Measurements from ENCODE around the gene MADCAM1. TPM values are rescaled to one million over a fixed set of nuclear protein-coding genes. Genes with fewer than 3 reads are reported as not detected.
A peak's percentile ranks its signal among the peaks of the same experiment; 100 is the strongest.

The MADCAM1 gene
- total and polyA plus RNA-seq, 8 donors = 0.52 to 11.7 (median 6.7) TPM; not detected in 1

- Histone ChIP-seq H3K4me3 (no peak overlapping the region), H3K27ac (no peak overlapping the region), H3K4me1 (peaks cover 0 to 5% of the 10 kb centered on the region in 2 donors), H3K9me3 (no peaks in the 10 kb centered on the region), H3K27me3 (peaks cover 0 to 18% of the 10 kb centered on the region in 2 donors), H3K36me3 (no peaks in the 10 kb centered on the region)
- no peak for TF ChIP-seq CTCF (IDR thresholded peaks at IDR 0.05)
- ATAC-seq = no peak
- no peak for DNase-seq
- intact Hi-C loops (cut with DNase I) = no loop called here
Measured at GRCh38 chr19:525857-526419, 29.7 kb downstream of the MADCAM1 start.

GRCh38 chr19:530134-531008, 34.1 kb downstream of the MADCAM1 start:
- Histone ChIP-seq H3K27ac (peak overlapping the region; percentile 92 to 94), H3K9me3 (no peaks in the 10 kb centered on the region), H3K27me3 (peaks cover 0 to 14% of the 10 kb centered on the region in 2 donors), H3K4me1 (peaks cover 14 to 25% of the 10 kb centered on the region in 2 donors), H3K4me3 (peak overlapping the region; percentile 79 to 97), H3K36me3 (peaks cover 0 to 1% of the 10 kb centered on the region in 2 donors)
- intact Hi-C loops (cut with DNase I) = no loop called here
- TF ChIP-seq CTCF (IDR thresholded peaks at IDR 0.05) = no peak
- DNase-seq (peak in 1 of 4 donors; percentile 79), ATAC-seq (no peak)

DNA sequence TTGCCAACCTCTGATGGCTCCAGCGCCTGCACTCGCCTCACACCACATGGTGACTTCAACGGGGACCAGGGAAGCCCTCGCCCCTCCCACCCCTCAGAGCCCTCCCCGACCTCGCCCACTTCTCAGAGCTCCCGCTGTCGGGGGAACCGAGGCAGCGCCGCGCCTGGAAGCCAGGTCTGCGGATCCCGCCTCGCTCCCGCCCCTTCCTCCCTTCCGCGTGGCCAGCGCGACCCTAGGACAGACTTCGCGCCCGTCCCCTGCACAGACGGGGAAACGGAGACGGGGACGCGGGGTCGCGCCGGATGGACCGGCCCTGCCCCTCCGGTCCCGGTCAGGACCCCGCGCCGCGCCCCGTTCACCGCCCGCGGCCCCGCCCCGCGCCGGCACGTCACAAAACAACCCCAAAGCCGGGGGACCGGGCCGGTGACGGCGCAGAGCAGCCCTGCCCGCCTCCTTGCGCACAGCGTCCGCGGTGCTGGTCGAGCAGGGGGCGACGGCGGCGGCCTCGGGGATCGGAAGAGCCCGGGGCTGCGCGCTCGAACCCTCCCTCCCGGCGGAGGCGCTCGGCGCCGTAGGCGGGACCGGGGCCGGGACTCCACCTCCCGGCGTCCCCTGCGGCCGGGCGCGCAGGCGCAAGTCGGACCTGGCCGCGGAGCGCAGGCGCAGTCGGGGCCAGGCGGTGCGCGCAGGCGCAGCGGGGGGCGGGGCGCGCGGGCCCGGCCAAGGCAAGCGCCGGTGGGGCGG, 34.9 kb downstream of the MADCAM1 start:
- no peak for TF ChIP-seq CTCF (IDR thresholded peaks at IDR 0.05)
- Histone ChIP-seq H3K9me3 (no peaks in the 10 kb centered on the region), H3K27ac (peak overlapping the region; percentile 92 to 94), H3K36me3 (peaks cover 0 to 10% of the 10 kb centered on the region in 2 donors), H3K4me3 (peak overlapping the region; percentile 79 to 97), H3K27me3 (peaks cover 0 to 9% of the 10 kb centered on the region in 2 donors), H3K4me1 (peaks cover 15 to 32% of the 10 kb centered on the region in 2 donors)
- intact Hi-C loops (cut with DNase I) = no loop called here
- peak; percentile 74 for ATAC-seq
- peak; percentile 81 to 94 (median 90) for DNase-seq

DNA sequence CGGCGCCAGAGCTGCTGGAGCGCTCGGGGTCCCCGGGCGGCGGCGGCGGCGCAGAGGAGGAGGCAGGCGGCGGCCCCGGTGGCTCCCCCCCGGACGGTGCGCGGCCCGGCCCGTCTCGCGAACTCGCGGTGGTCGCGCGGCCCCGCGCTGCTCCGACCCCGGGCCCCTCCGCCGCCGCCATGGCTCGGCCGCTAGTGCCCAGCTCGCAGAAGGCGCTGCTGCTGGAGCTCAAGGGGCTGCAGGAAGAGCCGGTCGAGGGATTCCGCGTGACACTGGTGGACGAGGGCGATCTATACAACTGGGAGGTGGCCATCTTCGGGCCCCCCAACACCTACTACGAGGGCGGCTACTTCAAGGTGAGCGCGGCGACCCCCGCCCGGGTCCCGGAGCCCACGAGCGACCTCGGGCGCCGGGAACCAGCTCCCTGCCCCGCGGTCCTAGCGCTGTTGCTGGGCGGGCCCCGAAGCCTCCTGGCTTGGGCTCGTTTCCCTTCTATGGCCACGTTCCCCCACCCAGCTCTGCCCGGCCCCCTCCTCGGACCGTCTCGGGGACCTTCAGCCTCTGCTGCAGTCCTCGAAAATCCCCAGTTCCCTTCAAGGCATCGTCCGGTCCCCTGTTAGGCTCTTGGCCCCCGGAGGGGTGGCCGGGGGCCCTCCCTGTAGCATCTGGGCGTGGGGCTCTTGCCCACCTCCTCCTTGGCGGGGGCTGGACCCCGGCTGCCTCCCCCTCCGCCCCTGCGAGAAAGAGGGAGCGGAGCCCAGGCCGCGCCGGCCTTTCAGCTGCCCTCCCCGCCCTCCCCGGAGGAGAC, 35.7 kb downstream of the MADCAM1 start, which contains the start of gene CDC34:
CDC34 (plus strand) TSS at position 8 of the 808 bp plus-strand sequence; CDS start at position 180, 172 bp downstream.
- Histone ChIP-seq H3K4me3 (peak within 1 kb of the TSS; percentile 90 to 97), H3K9me3 (no peaks in the 10 kb centered on the region), H3K36me3 (peaks cover 0 to 17% of the 10 kb centered on the region in 2 donors), H3K4me1 (peaks cover 15 to 34% of the 10 kb centered on the region in 2 donors), H3K27me3 (peaks cover 0 to under 1% of the 10 kb centered on the region in 2 donors), H3K27ac (peak within 1 kb of the TSS; percentile 92 to 94)
- no peak for TF ChIP-seq CTCF (IDR thresholded peaks at IDR 0.05)
- peak; percentile 1 for ATAC-seq
- intact Hi-C loops (cut with DNase I) = no loop called here
- DNase-seq = no peak
